GM12801 (cell line): ENCODE results near the gene CDON.

Source experiments
- CTCF ChIP-seq: IDR thresholded peaks from one replicate; pipeline ENCODE4 v1.5.1; 2011; ENCODE audit warnings: control low read depth; ENCODE audit not compliant: insufficient read length; ENCODE audit errors: extremely low read depth

Gene CDON

GRCh38 chr11:126062679-126063506 lies at the start of gene CDON:
Gene CDON (minus strand): TSS chr11:126062866. CDS start chr11:126023476, 39,390 bp downstream.
- TF ChIP-seq CTCF, result no peak

GRCh38 chr11:126111458-126112116 lies 48.9 kb upstream of the CDON start:
- TF ChIP-seq CTCF, result no peak

GRCh38 chr11:126109941-126110731 lies 47.5 kb upstream of the CDON start:
- TF ChIP-seq CTCF, result no peak

GRCh38 chr11:126106594-126107328 lies 44.1 kb upstream of the CDON start:
- no peak for TF ChIP-seq CTCF

GRCh38 chr11:126105748-126106080 lies 43.0 kb upstream of the CDON start:
- TF ChIP-seq CTCF, result no peak

- TF ChIP-seq CTCF, result no peak
These were observed 42.5 kb upstream of the CDON start for GRCh38 chr11:126105022-126105747.
